Stimulated activated CD8-positive, alpha-beta memory T cell treated with anti-CD3 and anti-CD28 coated beads, Interleukin-4, amount 100 ng/mL, for 1 hour (primary cell): Measurements from ENCODE around the gene GUK1.
"Not testable (repeated sequence)": the region's sequence is repeated elsewhere in the genome, so short reads cannot be mapped to it uniquely, and the experiment has no call there.

ENCODE experiments used
- DNase-seq, 2 donors: peaks; one replicate each; pipeline ENCODE4 v3.0.0-alpha.2; 2020; ENCODE audit warnings: low read depth in 2 of 2, low spot score in 1 of 2

The GUK1 gene

DNA sequence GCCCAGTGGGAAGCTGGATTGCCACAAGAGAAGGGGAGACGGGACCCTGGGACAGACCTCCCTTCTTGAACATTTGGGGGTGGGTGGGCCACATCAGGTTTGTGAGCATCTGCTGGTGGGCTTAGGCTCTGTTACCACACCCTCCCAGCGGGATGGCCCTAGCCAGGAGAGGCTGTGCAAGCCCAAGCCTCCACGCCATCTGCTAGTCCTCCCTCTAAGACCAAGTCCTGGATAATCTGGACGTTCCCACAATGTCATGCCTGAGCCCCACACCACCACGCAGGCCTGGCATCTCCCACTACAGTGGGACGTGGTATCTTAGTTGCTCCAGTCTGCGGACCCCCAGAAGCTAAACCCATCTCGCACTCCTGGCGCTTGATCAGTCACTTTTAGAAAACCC is 21.8 kb downstream of the GUK1 start:
- no peak for DNase-seq

DNA sequence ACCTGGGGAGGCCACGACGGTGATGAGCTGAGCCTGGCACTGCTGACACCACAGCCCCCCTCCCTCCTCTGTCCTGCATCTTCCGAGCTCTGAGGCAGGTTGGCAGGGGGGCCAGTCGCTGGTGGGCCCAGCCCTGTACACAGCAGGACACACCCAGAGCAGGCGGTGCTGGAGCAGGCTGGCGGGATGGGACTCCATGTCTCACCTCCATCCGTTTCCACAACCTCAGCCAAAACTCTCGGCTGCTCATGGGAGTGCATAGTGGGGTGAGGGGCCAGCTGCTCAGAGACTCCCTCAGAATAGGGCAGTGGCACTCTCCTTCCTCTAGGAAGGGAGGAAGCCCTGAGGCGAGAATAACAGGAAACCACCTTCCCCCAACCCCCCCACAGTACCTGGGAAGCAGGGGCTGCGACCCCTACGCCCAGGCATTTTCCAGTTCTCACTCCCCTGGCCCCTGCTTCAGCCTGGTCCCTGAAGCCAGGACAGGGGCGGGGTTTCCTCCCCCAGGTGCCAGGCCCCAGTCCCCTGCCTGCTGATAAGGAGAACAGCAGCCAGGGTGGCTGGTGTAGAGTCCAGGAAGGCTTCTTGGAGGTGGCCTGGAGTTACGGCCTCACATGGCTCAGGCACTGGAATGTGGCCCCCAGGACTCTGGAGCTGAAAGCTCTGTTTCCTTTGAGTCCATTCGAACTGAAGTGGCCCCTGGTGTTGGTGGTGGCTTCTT is 22.4 kb downstream of the GUK1 start:
- DNase-seq, result no peak

DNA sequence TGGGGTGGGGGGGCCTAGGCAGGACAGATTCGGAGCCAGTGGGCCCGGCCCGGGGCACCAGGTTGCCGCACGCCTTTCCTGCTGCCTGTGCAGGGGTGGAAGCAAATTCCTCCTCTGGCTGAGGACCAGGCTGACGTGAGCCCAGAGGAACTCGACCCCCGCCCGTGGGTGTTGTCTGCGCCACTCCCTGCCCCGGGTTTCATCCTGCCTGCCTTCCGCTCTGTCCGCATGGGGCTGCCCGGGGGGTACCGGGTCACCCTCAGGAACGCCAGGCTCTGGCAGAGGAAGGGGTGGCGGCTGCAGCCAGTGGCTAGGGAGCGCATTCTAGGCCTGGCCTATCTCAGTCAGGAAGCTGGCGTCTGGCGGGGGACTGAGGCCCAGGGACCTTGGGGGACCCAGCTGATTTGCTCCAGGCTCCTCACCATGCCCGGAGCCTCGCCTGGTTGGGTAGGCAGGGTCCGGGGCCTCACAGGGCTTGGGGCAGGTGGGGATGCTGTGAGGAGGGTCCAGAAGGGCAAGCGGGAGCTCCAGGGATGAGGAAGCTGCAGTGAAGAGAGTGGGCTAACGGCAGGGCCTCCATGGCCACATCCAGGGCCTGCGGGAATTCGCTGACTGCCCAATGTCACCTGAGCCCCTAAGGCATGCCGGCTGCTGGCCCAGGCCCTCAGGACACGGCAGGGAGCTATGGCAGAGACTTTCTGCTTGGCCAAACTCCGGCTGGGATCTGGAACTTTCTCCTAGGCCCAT is 23.1 kb downstream of the GUK1 start:
- DNase-seq, result no peak

DNA sequence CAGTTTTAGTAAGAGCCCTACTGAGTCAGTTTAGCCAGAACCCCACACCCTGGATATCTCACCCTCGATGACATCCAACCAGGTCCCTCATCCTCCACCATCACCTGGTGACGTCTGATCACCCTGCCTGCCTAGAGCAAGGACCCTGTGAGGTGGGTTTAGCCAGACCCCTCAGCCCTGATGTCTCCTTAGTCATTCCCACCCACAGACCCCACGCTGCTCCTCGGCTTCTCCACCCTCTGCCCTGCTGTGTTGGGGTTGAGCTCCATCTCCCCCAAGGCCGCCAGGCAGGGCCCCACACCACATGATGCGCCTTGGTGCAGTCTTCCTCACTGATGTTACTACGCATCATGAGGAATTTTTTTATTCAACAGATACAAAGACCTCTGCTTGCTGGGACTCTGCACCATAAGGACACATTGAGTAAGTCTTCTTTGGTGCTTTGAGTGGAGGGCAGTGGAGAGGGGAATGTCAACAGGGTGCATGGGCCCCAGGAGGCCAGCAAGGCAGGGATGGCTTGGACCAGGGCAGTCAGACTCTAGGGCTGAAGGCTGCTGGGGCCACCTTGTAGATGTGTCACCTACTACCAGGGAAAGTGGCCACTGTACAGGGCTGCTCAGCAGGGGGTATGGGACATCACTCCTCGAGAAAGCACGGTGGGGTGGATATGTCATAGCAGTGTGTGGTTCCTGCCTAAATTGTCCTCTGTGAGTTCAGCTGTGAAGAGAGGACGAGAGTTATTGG is 23.9 kb downstream of the GUK1 start:
- no peak for DNase-seq

DNA sequence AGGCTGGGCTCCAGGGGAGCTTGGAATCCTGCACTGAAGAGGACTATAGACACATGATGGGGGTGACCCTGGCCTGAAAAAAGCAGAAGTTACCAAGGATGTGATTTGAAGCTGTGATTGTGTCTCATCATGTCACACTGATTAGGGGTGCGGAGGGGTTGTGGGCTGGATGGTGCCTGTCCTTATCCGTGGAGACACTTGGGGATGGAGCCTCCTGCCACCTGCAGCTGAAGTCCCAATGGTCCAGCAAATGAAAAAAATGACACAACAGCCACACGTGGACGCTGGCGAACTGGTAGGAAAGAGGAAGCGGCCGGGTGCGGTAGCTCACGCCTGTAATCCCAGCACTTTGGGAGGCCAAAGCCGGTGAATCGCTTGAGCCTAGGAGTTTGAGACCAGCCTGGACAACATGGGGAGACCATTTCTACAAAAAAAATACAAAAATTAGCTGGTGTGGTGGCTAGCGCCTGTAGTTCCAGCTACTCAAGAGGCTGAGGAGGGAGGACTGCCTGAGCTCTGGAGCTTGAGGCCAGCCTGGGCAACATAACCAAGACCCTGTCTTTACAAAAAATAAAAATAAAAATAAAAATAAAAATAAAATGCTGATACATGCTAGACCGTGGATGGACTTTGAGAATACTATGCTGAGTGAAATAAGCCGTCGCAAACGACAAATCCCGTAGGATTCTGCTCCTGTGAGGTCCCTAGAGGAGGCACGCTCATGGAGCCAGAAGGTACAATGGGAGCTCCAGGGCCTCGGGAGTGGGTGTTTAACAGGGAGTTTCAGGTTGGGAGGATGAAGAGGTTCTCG is 24.7 kb downstream of the GUK1 start:
- no peak for DNase-seq

DNA sequence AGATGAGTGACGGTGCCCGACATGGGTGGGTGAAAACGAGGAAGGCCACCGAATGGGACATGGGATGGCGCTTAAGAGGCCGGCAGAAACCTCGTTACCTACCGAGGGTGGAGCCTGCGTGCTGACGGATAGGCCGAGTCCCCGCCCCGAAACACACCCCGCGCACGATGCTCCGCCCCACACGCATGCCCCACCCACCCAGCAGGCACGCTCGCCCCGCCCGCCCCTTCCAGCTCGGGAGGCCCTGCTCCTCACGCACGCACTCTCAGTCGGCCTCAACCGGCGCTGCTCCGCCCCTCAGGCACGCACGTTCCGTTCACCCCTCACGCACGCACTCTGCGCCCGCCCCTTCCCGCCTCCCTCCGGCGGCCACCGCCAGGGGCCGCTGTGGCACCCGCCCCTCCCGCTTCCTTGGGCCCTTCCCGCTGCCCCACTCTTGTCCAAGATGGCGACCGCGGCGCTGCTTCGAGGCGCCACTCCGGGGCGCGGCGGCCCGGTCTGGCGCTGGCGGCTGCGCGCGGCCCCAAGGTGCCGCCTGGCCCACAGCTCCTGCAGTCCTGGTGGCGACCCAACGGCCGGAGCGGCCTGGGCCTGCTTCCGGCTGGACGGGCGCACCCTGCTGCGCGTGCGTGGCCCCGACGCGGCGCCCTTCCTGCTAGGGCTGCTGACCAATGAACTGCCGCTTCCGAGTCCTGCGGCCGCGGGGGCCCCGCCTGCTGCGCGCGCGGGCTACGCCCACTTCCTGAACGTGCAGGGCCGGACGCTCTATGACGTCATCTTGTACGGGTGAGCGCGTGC is 25.5 kb downstream of the GUK1 start, which contains the start of gene IBA57:
IBA57 (plus strand) TSS at position 433 of the 798 bp plus-strand sequence; CDS start at position 446, 13 bp downstream.
- DNase-seq, result peak; percentile 98 to 99

DNA sequence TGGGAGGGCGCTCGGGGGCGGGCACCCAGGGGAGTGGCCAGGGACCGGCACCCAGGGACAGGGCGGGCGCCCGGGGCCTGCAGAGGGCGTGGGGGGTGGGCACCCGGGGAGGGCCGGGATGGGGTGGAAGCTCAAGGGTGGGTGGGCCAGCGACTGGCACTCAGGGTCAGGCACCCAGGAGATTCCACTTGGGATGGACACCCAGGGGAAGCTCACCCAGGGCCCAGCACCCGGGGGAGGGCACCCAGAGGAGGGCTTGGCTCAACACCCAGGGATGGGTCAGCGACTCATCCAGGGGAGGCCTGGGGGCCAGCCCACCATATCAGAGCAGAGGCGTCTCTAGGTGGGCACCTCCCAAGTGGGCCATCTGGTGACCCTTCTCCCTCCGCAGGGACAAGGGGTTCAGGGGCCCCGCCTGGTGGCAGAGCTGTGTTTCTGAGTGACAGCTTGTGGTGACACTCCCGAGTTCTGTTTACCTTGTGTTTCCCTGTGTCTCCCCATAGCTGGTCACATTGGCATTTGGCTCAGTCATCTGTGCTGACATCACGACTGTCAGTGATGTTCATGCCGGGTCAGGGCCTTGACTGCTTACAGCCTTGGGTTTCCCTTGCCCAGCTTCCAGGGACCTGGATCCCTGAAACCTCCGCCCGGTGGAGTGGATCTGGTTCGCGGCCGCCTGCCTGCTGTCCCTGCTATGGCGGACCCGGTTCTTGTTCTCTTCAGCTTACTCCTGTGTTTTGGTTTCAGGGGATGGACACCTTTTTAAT is 26.3 kb downstream of the GUK1 start:
- DNase-seq, result peak; percentile 17 to 24

DNA sequence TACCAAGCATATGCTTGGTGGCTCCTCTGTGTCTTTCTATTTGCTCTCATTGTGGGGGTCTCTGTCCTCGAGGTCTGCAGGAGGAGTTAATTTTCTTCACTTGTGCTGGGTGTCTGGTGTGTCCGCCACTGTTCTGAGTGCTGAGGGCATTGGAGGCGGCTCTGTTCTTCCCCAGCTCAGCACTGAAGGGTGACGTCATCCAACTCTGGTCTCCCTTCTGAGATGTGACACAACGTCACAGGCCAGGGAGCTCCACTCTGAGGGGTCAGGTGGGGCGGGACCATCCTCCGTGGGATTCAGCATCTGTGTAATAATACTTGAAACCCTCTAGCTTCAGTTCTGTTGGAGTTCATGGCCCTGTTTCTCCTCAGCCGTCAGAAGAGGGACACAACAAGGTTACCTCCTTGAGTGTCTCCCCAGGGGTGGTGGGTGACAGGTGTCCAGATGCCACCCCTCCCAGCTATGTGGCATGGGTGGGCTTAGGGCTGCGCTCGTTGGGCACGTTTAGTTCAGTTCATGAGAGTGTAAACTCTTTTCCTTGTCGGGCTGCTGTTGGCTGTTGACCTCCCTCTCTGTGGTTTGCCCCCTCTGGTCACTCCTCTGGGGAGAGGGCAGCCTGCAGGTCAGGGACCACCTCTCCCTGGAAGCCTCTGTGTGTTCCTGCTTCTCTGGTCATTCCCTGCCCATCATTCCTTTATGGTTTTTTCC is 28.6 kb downstream of the GUK1 start:
- no peak for DNase-seq

DNA sequence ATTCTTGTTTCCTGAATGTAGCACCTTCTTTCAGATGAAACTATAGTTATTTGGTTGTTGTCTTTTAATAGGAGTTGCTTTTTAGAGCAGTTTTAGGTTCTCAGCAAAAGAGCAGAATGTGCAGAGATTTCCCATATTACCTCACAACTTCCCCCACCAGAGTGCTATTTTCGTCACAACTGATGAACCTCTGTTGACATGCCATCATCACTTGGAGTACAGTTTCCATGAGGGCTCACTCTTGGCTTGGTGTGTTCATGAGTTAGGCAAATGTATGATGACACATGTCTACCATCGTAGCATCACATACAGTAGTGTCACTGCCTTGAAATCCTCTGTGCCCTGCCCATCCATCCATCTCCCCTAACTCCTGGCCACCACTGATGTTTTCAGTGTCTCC is 29.3 kb downstream of the GUK1 start:
- DNase-seq, result no peak

DNA sequence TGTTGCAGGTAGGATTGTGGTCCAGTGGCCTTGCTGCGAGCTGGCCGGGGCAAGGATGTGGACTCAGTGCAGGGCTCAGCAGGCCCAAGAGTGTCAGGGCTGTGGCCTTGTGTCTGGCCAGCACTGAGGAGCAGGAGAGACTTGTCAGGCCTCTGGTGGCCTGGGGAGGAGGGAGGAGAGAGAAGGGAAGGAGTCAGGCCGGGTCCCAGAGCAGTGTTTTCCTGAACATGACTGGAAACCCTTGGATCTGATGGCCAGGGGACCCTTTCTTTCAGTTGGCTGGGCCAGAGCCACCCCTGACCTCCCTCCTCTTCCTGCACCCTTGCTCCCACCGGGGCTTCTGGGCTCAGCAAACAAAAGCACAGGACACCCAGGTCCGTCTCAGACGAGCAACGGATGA is 30.6 kb downstream of the GUK1 start:
- no peak for DNase-seq

DNA sequence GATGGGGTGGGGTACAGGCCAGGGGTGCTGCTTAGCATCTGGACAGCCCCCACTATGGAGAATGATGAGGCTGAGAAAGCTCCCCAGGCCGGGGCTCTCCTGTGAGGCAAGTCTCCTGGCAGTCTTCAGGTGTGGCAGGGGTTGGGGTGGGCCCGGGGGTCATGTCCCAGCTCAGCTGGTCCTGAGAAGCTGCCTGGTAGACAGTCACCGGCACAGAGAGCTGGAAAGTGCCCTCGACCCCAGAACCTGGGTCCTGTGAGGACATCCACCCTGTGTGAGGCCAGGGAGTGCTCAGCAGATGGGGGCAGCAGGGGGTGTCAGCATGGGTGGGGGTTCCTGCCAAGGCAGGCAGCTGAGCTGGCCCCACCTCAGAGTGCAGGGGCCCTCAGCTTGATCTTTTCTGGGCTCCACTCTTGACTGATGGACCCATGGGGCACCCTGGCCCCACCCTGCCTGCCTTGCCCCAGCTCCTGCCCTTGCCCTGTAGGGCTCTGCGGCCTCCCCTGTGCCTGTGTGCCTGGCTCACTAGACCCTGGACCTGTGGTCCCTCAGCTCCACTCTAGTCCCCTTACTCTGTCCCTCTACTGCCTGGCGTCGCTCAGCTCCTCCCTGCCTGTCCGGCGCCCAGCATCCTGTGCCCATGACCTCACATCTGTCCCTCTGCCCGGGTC is 31.3 kb downstream of the GUK1 start:
- no peak for DNase-seq

DNA sequence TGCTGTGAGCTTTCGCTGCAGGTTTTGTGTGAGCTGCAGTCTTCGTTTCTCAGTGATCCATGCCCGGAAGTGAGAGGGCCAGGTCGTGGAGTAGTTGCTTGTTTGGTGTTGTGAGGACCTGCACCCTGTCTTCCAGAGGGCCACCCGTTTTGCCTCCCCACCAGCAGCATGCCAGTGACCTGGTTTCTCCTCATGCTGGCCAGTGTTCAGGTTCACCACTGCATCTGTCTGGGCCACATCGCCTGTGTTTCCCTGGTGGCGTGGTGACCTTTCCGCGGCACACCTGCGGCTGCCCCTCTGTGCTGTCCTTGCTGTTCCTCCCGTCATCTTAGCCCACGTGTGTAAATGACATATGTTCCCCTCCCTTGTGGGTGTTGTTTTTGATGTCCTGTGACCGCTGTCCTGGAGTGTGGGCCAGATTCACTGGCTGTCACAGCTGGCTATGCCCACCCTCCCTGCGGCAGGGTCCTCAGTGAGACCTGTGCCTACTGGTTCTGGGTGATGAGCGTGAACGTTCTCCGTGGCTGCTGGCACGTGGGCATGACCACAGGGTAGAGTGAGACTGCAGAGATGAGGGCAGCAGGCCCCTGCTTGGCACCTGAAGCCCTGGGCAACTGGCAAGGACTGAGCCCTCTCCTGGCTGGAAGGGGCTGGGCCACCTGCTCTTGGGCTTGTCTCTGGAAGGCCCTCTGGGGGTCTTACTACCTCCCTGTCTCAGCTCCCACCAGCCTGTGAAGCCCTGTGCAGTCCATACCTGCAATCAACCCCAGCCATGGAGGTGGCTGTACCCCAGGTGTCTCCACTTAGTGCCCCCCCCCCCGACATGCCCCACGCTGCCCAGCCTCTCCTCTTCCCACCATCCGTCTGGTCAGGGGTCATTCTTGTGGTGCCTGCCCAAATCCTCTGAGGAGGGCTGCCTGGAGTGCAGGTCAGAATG is 32.8 kb downstream of the GUK1 start:
- DNase-seq, result no peak

DNA sequence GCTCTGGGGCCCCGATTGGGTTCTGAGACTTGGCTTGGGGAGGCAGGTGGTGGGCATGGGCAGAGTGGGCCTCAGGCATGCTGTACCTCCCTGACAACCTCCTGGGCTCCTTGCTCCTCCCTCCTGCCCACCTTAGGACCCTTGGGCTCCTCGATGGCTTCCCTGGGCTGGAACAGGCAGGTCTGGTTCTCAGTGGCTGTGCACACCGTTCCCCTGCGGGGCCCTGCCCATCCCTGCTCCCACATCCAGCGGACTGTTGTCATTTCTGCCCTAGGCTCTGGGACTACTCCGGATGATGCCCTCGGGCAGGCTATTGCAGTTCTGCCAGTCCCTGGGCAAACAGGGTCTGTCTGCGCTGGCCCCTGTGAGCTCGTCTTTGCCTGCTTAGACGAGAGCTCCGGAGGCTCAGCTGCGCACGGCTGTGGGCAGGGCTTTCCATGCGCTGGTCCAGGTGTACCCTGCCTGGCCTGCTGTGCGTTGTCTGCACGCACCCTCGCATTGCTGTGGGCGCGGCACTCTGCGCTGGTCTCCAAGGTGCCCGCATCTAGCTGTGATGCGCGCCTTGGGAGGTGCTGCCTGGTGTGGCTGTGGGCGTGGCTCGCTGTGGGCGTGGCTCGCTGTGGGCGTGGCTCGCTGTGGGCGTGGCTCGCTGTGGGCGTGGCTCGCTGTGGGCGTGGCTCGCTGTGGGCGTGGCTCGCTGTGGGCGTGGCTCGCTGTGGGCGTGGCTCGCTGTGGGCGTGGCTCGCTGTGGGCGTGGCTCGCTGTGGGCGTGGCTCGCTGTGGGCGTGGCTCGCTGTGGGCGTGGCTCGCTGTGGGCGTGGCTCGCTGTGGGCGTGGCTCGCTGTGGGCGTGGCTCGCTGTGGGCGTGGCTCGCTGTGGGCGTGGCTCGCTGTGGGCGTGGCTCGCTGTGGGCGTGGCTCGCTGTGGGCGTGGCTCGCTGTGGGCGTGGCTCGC is 33.7 kb downstream of the GUK1 start:
- DNase-seq, result not testable (repeated sequence)

DNA sequence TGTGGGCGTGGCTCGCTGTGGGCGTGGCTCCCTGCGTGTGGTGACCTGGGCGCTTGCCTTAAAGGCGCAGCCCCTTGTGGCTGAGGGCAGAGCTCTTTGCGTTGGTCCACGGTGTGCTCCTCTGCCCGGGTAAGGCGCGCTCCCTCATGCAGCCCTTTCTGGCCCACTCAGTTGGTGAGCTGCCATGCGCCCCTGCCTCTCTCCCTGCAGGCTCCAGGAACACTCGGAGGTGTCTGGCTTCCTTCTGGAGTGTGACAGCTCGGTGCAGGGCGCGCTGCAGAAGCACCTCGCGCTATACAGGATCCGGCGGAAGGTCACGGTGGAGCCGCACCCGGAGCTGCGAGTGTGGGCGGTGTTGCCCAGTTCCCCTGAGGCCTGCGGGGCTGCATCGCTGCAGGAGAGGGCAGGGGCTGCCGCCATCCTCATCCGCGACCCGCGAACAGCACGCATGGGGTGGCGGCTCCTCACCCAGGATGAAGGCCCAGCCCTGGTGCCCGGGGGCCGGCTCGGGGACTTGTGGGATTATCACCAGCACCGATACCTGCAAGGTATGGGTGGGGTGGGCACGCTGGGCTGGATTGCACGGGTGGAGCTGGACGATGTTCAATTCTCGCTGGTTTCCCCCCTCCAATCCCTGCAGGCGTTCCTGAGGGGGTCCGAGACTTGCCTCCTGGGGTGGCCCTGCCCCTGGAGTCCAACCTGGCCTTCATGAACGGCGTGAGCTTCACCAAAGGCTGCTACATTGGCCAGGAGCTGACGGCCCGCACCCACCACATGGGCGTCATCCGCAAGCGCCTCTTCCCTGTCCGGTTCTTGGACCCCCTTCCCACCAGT is 34.6 kb downstream of the GUK1 start:
- DNase-seq, result no peak

DNA sequence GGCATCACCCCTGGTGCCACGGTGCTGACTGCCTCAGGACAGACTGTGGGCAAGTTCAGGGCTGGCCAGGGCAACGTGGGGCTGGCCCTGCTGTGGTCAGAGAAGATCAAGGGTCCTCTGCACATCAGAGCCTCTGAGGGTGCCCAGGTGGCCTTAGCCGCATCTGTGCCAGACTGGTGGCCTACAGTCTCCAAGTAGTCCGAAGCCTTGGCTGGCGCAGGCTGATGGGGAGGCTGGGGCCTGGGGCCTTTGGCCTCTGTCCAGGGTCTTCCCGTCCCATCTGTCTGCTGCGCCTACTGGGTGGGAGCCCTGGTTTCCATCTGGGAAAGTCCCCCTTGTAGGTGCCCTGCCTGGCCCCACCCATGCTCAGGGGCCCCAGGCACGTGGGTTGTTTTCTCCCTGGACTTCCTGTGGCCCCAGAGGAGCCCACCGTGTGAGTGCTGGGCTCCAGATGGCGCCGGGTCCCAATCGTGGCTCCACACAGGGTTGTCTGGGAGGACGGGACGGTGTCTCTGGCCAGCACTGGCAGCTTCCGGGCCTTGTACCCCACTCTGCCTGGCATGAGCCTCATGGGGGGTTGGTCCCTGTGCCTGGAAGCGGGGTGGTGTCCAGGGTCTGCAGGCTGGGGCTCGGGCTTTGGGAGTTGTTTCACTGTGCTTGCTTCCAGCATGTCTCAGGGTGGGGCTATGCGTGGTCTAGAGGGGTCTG is 35.4 kb downstream of the GUK1 start:
- no peak for DNase-seq
